Skeletal muscle satellite cell (primary cell): ENCODE results near the gene POU4F3.
A peak's percentile ranks its signal among the peaks of the same experiment; 100 is the strongest.

Experiments
- H3K27me3 ChIP-seq: 2 replicates; pipeline ENCODE4 v1.7.0; 2013; ENCODE audit warnings: low read length; ENCODE audit not compliant: control insufficient read depth, insufficient read depth
- H3K36me3 ChIP-seq: 2 replicates; pipeline ENCODE4 v1.7.0; 2013; ENCODE audit warnings: mild to moderate bottlenecking, control low read depth, low read length; ENCODE audit not compliant: insufficient read depth
- H3K4me1 ChIP-seq: 2 replicates; pipeline ENCODE4 v1.7.0; 2013; ENCODE audit warnings: low read length; ENCODE audit not compliant: control insufficient read depth, insufficient read depth
- H3K4me2 ChIP-seq: 2 replicates; pipeline ENCODE4 v1.7.0; 2013; ENCODE audit warnings: mild to moderate bottlenecking, low read length
- H3K4me3 ChIP-seq: 2 replicates; pipeline ENCODE4 v1.7.0; 2013; ENCODE audit warnings: low read length
- H3K9ac ChIP-seq: 2 replicates; pipeline ENCODE4 v1.7.0; 2013; ENCODE audit warnings: mild to moderate bottlenecking, low read depth, low read length, moderate library complexity
- H3K9me3 ChIP-seq: replicated peaks from 2 replicates; pipeline ENCODE4 v1.7.0; 2013; ENCODE audit warnings: mild to moderate bottlenecking, control low read depth, low read length

POU4F3 gene

GRCh38 chr5:146313027-146313426, 25.6 kb upstream of the POU4F3 start:
- no peaks in the 10 kb centered on the region for H3K9me3 ChIP-seq
- no peaks in the 10 kb centered on the region for H3K4me1 ChIP-seq
- H3K36me3 ChIP-seq = no peaks in the 10 kb centered on the region
- no peak overlapping the region for H3K9ac ChIP-seq
- peaks cover 28% of the 10 kb centered on the region for H3K27me3 ChIP-seq
- H3K4me2 ChIP-seq = no peak overlapping the region
- no peak overlapping the region for H3K4me3 ChIP-seq

- Histone ChIP-seq H3K4me3 (no peak overlapping the region), H3K36me3 (no peaks in the 10 kb centered on the region), H3K4me2 (no peak overlapping the region), H3K27me3 (peaks cover 10% of the 10 kb centered on the region), H3K9ac (no peak overlapping the region), H3K9me3 (no peaks in the 10 kb centered on the region), H3K4me1 (no peaks in the 10 kb centered on the region)
Measured at GRCh38 chr5:146321571-146321970, 17.1 kb upstream of the POU4F3 start.

- no peaks in the 10 kb centered on the region for H3K9me3 ChIP-seq
- H3K4me1 ChIP-seq = no peaks in the 10 kb centered on the region
- H3K27me3 ChIP-seq = peaks cover 44% of the 10 kb centered on the region
- no peak overlapping the region for H3K9ac ChIP-seq
- H3K4me2 ChIP-seq = no peak overlapping the region
- no peaks in the 10 kb centered on the region for H3K36me3 ChIP-seq
- no peak overlapping the region for H3K4me3 ChIP-seq
Measured at GRCh38 chr5:146327257-146327870, 11.3 kb upstream of the POU4F3 start.

- Histone ChIP-seq H3K9me3 (no peaks in the 10 kb centered on the region), H3K4me1 (no peaks in the 10 kb centered on the region), H3K9ac (no peak overlapping the region), H3K27me3 (peaks cover 47% of the 10 kb centered on the region), H3K4me2 (no peak overlapping the region), H3K4me3 (no peak overlapping the region), H3K36me3 (no peaks in the 10 kb centered on the region)
Measured at GRCh38 chr5:146327989-146328388, 10.7 kb upstream of the POU4F3 start.

- Histone ChIP-seq H3K4me3 (no peak overlapping the region), H3K4me2 (no peak overlapping the region), H3K27me3 (peaks cover 64% of the 10 kb centered on the region), H3K4me1 (no peaks in the 10 kb centered on the region), H3K9ac (no peak overlapping the region), H3K36me3 (no peaks in the 10 kb centered on the region), H3K9me3 (no peaks in the 10 kb centered on the region)
Measured at GRCh38 chr5:146329697-146330096, 8.9 kb upstream of the POU4F3 start.

GRCh38 chr5:146331423-146331822, 7.2 kb upstream of the POU4F3 start:
- Histone ChIP-seq H3K4me3 (no peak overlapping the region), H3K4me2 (no peak overlapping the region), H3K27me3 (peaks cover 81% of the 10 kb centered on the region), H3K4me1 (no peaks in the 10 kb centered on the region), H3K36me3 (no peaks in the 10 kb centered on the region), H3K9me3 (no peaks in the 10 kb centered on the region), H3K9ac (no peak overlapping the region)

GRCh38 chr5:146334074-146334533, 4.5 kb upstream of the POU4F3 start:
- Histone ChIP-seq H3K4me2 (no peak overlapping the region), H3K36me3 (no peaks in the 10 kb centered on the region), H3K4me1 (no peaks in the 10 kb centered on the region), H3K27me3 (peaks cover 95% of the 10 kb centered on the region), H3K4me3 (no peak overlapping the region), H3K9me3 (no peaks in the 10 kb centered on the region), H3K9ac (no peak overlapping the region)

- Histone ChIP-seq H3K4me2 (no peak overlapping the region), H3K4me1 (no peaks in the 10 kb centered on the region), H3K27me3 (peaks cover 98% of the 10 kb centered on the region), H3K36me3 (no peaks in the 10 kb centered on the region), H3K4me3 (no peak overlapping the region), H3K9me3 (no peaks in the 10 kb centered on the region), H3K9ac (no peak overlapping the region)
Measured at GRCh38 chr5:146336197-146336596, 2.4 kb upstream of the POU4F3 start.

- no peaks in the 10 kb centered on the region for H3K9me3 ChIP-seq
- no peak overlapping the region for H3K4me2 ChIP-seq
- H3K4me1 ChIP-seq = no peaks in the 10 kb centered on the region
- no peak overlapping the region for H3K9ac ChIP-seq
- peaks cover 98% of the 10 kb centered on the region for H3K27me3 ChIP-seq
- H3K4me3 ChIP-seq = no peak overlapping the region
- H3K36me3 ChIP-seq = no peaks in the 10 kb centered on the region
Measured at GRCh38 chr5:146337264-146337904, 1.3 kb upstream of the POU4F3 start.

- Histone ChIP-seq H3K4me1 (no peaks in the 10 kb centered on the region), H3K27me3 (peaks cover 98% of the 10 kb centered on the region), H3K4me2 (no peak overlapping the region), H3K4me3 (no peak overlapping the region), H3K9me3 (no peaks in the 10 kb centered on the region), H3K9ac (no peak overlapping the region), H3K36me3 (no peaks in the 10 kb centered on the region)
Measured at GRCh38 chr5:146337928-146338327, 711 bp upstream of the POU4F3 start.

GRCh38 chr5:146339715-146340259, 1.1 kb downstream of the POU4F3 start:
- no peaks in the 10 kb centered on the region for H3K9me3 ChIP-seq
- H3K27me3 ChIP-seq = peaks cover 99% of the 10 kb centered on the region

More at GRCh38 chr5:146339715-146340259, 1.1 kb downstream of the POU4F3 start:
- H3K9ac ChIP-seq = no peak overlapping the region
- peaks cover 5% of the 10 kb centered on the region for H3K4me1 ChIP-seq
- H3K4me2 ChIP-seq = peak overlapping the region; percentile 65
- peak overlapping the region; percentile 10 for H3K4me3 ChIP-seq
- no peaks in the 10 kb centered on the region for H3K36me3 ChIP-seq
